K562 (cell line): Measurements from ENCODE around the gene WT1. TPM values are rescaled to one million over a fixed set of nuclear protein-coding genes. Genes with fewer than 3 reads are reported as not detected.

Experiments
- ATAC-seq: fragments of 200-7000 bp; cut with Tn5 transposase; 3 replicates; pipeline ENCODE4 v1.9.1; 2020; ENCODE audit warnings: moderate library complexity
- BruUV-seq: library from RNA; stranded (reverse); fragments of 400-500 nt; replicated peaks from 2 replicates; lab custom pipeline; 2021; lab: Mats Ljungman, UMichigan
- CTCF ChIA-PET: fragments of 300-600 bp; formaldehyde crosslinking; extraction: SDS; loops from one replicate; lab custom pipeline; 2021; ENCODE audit warnings: low intra/inter-chr PET ratio; lab: Yijun Ruan, JAX
- POLR2A ChIA-PET: fragments of 300-600, 350-650 bp; sonication (Branson Sonifier 250); formaldehyde crosslinking; extraction: SDS; loops from one replicate; lab custom pipeline; 2021; ENCODE audit warnings: antibody characterized with exemption, inconsistent platforms; lab: Yijun Ruan, JAX
- DNase-seq, 4 experiments: peaks; one replicate each; pipeline versions ENCODE4 v3.0.0 to v3.0.0-alpha.2; 2011 to 2018; ENCODE audit warnings: low spot score in 3 of 4, mixed read lengths in 3 of 4; ENCODE audit errors: extremely low read depth in 1 of 4
- FAIRE-seq: peaks from 2 replicates; lab custom pipeline; 2011; peaks lifted over from hg19 to GRCh38; lab: Jason Lieb, UNC
- H2AFZ ChIP-seq: 2 replicates; pipeline ENCODE4 v1.6.0; 2011; ENCODE audit warnings: low read depth, low read length, control low read depth, inconsistent platforms
- H3K27ac ChIP-seq: fragments of 200-600 bp; 3 replicates; pipeline ENCODE4 v1.8.0; 2011; ENCODE audit warnings: low read depth, mild to moderate bottlenecking, control low read depth, inconsistent platforms, low read length, moderate library complexity, mixed read lengths; ENCODE audit errors: extremely low read depth
- H3K27me3 ChIP-seq, 2 experiments: fragments of 300-600 bp in 1 of 2; 2 replicates in 1 of 2; 3 replicates in 1 of 2; pipeline versions ENCODE4 v1.6.0 to v1.8.0; 2011; ENCODE audit warnings: inconsistent platforms in 2 of 2, low read length in 2 of 2, mild to moderate bottlenecking in 1 of 2, mixed read lengths in 1 of 2, moderate library complexity in 1 of 2; ENCODE audit not compliant: control insufficient read depth in 2 of 2, insufficient read depth in 2 of 2
- H3K36me3 ChIP-seq: fragments of 300-600 bp; 3 replicates; pipeline ENCODE4 v1.8.0; 2011; ENCODE audit warnings: mild to moderate bottlenecking, low read length, inconsistent platforms; ENCODE audit not compliant: control insufficient read depth, insufficient read depth
- H3K4me1 ChIP-seq, 2 experiments: fragments of 200-600 bp in 1 of 2; replicated peaks in 1 of 2; 2 replicates in 1 of 2; 3 replicates in 1 of 2; pipeline versions ENCODE4 v1.5.1 to v1.8.0; 2011; ENCODE audit warnings: inconsistent platforms in 2 of 2, low read length in 2 of 2, mild to moderate bottlenecking in 1 of 2, mixed read lengths in 1 of 2, moderate library complexity in 1 of 2; ENCODE audit not compliant: control insufficient read depth in 2 of 2, insufficient read depth in 2 of 2
- H3K4me2 ChIP-seq: 2 replicates; pipeline ENCODE4 v1.6.1; 2011; ENCODE audit warnings: low read length, control low read depth, inconsistent platforms, mixed read lengths; ENCODE audit not compliant: insufficient read depth
- H3K4me3 ChIP-seq: fragments of 200-600 bp; sonication (generic), shearing (Covaris generic); 2 replicates; pipeline ENCODE4 v1.5.1; 2016; ENCODE audit warnings: control low read depth, inconsistent platforms
- H3K79me2 ChIP-seq: fragments of 200-600 bp; 3 replicates; pipeline ENCODE4 v1.8.0; 2011; ENCODE audit warnings: low read length, inconsistent platforms; ENCODE audit not compliant: control insufficient read depth, insufficient read depth
- H3K9ac ChIP-seq, 2 experiments: 2 replicates each; pipeline versions ENCODE4 v1.6.0 to v1.6.1; 2011; ENCODE audit warnings: low read depth in 2 of 2, low read length in 2 of 2, control low read depth in 1 of 2, inconsistent platforms in 1 of 2, mild to moderate bottlenecking in 1 of 2, mixed read lengths in 1 of 2; ENCODE audit not compliant: insufficient read depth in 1 of 2
- H3K9me1 ChIP-seq: one replicate; pipeline ENCODE4 v1.6.0; 2011; ENCODE audit warnings: inconsistent platforms, mild to moderate bottlenecking, low read length, moderate library complexity; ENCODE audit not compliant: control insufficient read depth, insufficient read depth
- H3K9me3 ChIP-seq: replicated peaks from 2 replicates; pipeline ENCODE4 v1.5.1; 2011; ENCODE audit warnings: low read depth, low read length, inconsistent platforms; ENCODE audit not compliant: control insufficient read depth, insufficient read depth
- H4K20me1 ChIP-seq: replicated peaks from 2 replicates; pipeline ENCODE4 v1.6.1; 2011; ENCODE audit warnings: low read length, inconsistent platforms, mixed read lengths; ENCODE audit not compliant: control insufficient read depth, insufficient read depth
- BRF1 ChIP-seq: IDR thresholded peaks from 3 replicates; pipeline ENCODE4 v1.6.1; 2011; ENCODE audit warnings: borderline replicate concordance, mild to moderate bottlenecking; ENCODE audit not compliant: insufficient read length; ENCODE audit errors: extremely low read depth
- CHD1 ChIP-seq: fragments of 200-600 bp; sonication (generic); IDR thresholded peaks from one replicate; pipeline ENCODE4 v1.6.1; 2012; ENCODE audit warnings: mild to moderate bottlenecking, moderate library complexity, low read length, inconsistent platforms
- CSDE1 ChIP-seq, 2 experiments: fragments of 450-650 bp; IDR thresholded peaks; 2 replicates each; pipeline ENCODE4 v1.6.1; 2016; ENCODE audit warnings: mild to moderate bottlenecking in 1 of 2
- DACH1 ChIP-seq: fragments of 450-650 bp; IDR thresholded peaks from 2 replicates; pipeline ENCODE4 v1.6.1; 2018; ENCODE audit not compliant: partially characterized antibody
- EHMT2 ChIP-seq: fragments of 450-650 bp; IDR thresholded peaks from 2 replicates; pipeline ENCODE4 v1.6.1; 2018; ENCODE audit warnings: antibody characterized with exemption
- FOXP1 ChIP-seq: sonication (generic); formaldehyde crosslinking; IDR thresholded peaks from 2 replicates; pipeline ENCODE4 v1.8.0; 2022; ENCODE audit warnings: mild to moderate bottlenecking, missing genetic modification reagents
- HMBOX1 ChIP-seq: sonication (generic); IDR thresholded peaks from 2 replicates; pipeline ENCODE4 v1.6.1; 2016
- HSF4 ChIP-seq: fragments of 250-450 bp; sonication (Bioruptor Pico); IDR thresholded peaks from 2 replicates; pipeline ENCODE4 v2.1.2; 2022; ENCODE audit warnings: mild to moderate bottlenecking, moderate library complexity, borderline replicate concordance
- KAT2B ChIP-seq: IDR thresholded peaks from one replicate; pipeline ENCODE4 v1.6.1; 2012; ENCODE audit warnings: low read depth, mild to moderate bottlenecking, control low read depth, inconsistent platforms, low read length, moderate library complexity
- KDM2B ChIP-seq: fragments of 250-450 bp; sonication (Bioruptor Pico); IDR thresholded peaks from 2 replicates; pipeline ENCODE4 v1.8.0; 2021; ENCODE audit warnings: mild to moderate bottlenecking, moderate library complexity
- KDM5B ChIP-seq: fragments of 200-600 bp; sonication (generic); IDR thresholded peaks from 2 replicates; pipeline ENCODE4 v1.6.1; 2012; ENCODE audit warnings: low read depth, mild to moderate bottlenecking, moderate library complexity, low read length, control low read depth, inconsistent platforms; ENCODE audit not compliant: insufficient replicate concordance
- MIER1 ChIP-seq: fragments of 450-650 bp; IDR thresholded peaks from 2 replicates; pipeline ENCODE4 v1.6.1; 2016; ENCODE audit warnings: antibody characterized with exemption, mild to moderate bottlenecking, low read depth
- NFE2L1 ChIP-seq: fragments of 450-650 bp; IDR thresholded peaks from 2 replicates; pipeline ENCODE4 v1.6.1; 2016; ENCODE audit warnings: missing genetic modification characterization, low read depth, mild to moderate bottlenecking, missing compliant biosample characterization, moderate library complexity, borderline replicate concordance
- RBM25 ChIP-seq: fragments of 200-400 bp; formaldehyde crosslinking; IDR thresholded peaks from 2 replicates; pipeline ENCODE4 v1.6.1; 2018; ENCODE audit warnings: low read length, low read depth, moderate library complexity; ENCODE audit not compliant: severe bottlenecking
- SMARCA4 ChIP-seq: fragments of 450-650 bp; IDR thresholded peaks from 2 replicates; pipeline ENCODE4 v1.6.1; 2016
- ZNF197 ChIP-seq: fragments of 200-800 bp; sonication (Bioruptor generic); IDR thresholded peaks from 2 replicates; pipeline ENCODE4 v1.6.1; 2016; ENCODE audit warnings: low read depth, missing genetic modification characterization, missing compliant biosample characterization
- WGBS: fragments of 100-300 bp; shearing (Covaris generic); methylation state at CpG from one replicate; pipeline ENCODE4 v1.1.6; 2016; ENCODE audit warnings: low coverage, mixed read lengths; ENCODE audit not compliant: insufficient coverage; ENCODE audit errors: missing lambda C conversion rate; 5-methylcytosine and 5-hydroxymethylcytosine counted together
- in situ Hi-C: fragments of 300-500 bp; cut with MboI; formaldehyde crosslinking; loops from 4 replicates; pipeline ENCODE4 v1.15.0; 2018; ENCODE audit warnings: inconsistent platforms, mixed read lengths
- intact Hi-C: fragments of 100-400 bp; cut with micrococcal nuclease; formaldehyde crosslinking; loops from 2 replicates; pipeline ENCODE4 v1.14.2; 2022
- polyA plus RNA-seq, 8 experiments: library from polyadenylated mRNA; depleted of rRNA in 4 of 8; stranded (reverse) in 5 of 8; unstranded in 3 of 8; fragments of >200 nt; fragmentation: Nextera tagmentation in 2 of 8; fragmentation: Illumina TruSeq in 1 of 8; extraction: Ambion mirVana in 2 of 8; extraction: Trizol in 1 of 8; gene quantifications; 2 replicates each; pipeline versions ENCODE4 v1.2.1 to v1.2.3, GENCODE V29; 2011 to 2014; ENCODE audit warnings: inconsistent platforms in 1 of 8, missing spikeins in 1 of 8
- total RNA-seq, 7 experiments: library from RNA; depleted of rRNA in 6 of 7; stranded (reverse); fragments of >200 nt in 6 of 7; fragmentation: Illumina TruSeq in 2 of 7; extraction: Trizol in 2 of 7; gene quantifications; 2 replicates each; pipeline versions ENCODE4 v1.2.1 to v1.2.3, GENCODE V29; 2011 to 2021; ENCODE audit warnings: low replicate concordance in 1 of 7
- TF ChIP-seq, protein P1 (sequence below), 2 experiments: IDR thresholded peaks; 2 replicates each; pipeline ENCODE4 v1.6.1; 2012; ENCODE audit warnings: improper control_type of control experiment in 2 of 2, low read depth in 2 of 2, low read length in 2 of 2, borderline replicate concordance in 1 of 2

Gene WT1
- total and polyA plus RNA-seq, 9 of the 15 experiments (the other 6 are each of a cell fraction or from before 2014, with no cell fraction given) = 7.1 to 33.8 (median 19.4) TPM

- POLR2A ChIA-PET = interaction anchor here (0.7 to 2.2 kb wide), 9 partner anchors 8 to 97 kb away, joined by 3 to 15 read pairs (median 4); no protein-coding TSS in a partner anchor
- WGBS = under 1% methylated on average over 25 of the region's 25 CpGs
- TF ChIP-seq ZNF197 (CRISPR knock-in tag) (peak; percentile 18; the same call in 1 of the 2 replicates), DACH1 (no peak), HSF4 (no peak), EHMT2 (no peak), KAT2B (no peak), SMARCA4 (no peak), NFE2L1 (tag) (no peak), RBM25 (no peak), CSDE1 (IDR thresholded peaks at IDR 0.05) (no peak), KDM2B (CRISPR knock-in tag) (0 out of 2 replicates have a peak, but pooled peaks have one; percentile 12), CHD1 (no peak), BRF1 (no peak), MIER1 (no peak), FOXP1 (CRISPR knock-in tag) (no peak), HMBOX1 (0 out of 2 replicates have a peak, but pooled peaks have one; percentile 11), KDM5B (no peak)
- TF ChIP-seq, protein P1, sequence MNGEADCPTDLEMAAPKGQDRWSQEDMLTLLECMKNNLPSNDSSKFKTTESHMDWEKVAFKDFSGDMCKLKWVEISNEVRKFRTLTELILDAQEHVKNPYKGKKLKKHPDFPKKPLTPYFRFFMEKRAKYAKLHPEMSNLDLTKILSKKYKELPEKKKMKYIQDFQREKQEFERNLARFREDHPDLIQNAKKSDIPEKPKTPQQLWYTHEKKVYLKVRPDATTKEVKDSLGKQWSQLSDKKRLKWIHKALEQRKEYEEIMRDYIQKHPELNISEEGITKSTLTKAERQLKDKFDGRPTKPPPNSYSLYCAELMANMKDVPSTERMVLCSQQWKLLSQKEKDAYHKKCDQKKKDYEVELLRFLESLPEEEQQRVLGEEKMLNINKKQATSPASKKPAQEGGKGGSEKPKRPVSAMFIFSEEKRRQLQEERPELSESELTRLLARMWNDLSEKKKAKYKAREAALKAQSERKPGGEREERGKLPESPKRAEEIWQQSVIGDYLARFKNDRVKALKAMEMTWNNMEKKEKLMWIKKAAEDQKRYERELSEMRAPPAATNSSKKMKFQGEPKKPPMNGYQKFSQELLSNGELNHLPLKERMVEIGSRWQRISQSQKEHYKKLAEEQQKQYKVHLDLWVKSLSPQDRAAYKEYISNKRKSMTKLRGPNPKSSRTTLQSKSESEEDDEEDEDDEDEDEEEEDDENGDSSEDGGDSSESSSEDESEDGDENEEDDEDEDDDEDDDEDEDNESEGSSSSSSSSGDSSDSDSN (IDR thresholded peaks at IDR 0.05; ENCODE audit: borderline replicate concordance in 1 of 2, low read depth in 2 of 2, low read length in 2 of 2) = peak in 1 of 2 experiments; percentile 35; a peak in 1 of 4 replicates
Observed at GRCh38 chr11:32433914-32434355, 1.4 kb downstream of the WT1 start.

More at GRCh38 chr11:32433914-32434355, 1.4 kb downstream of the WT1 start:
- H3K9me3 ChIP-seq = peaks cover 9% of the 10 kb centered on the region; the same call in 1 of the 2 replicates
- H3K9ac ChIP-seq = peak overlapping the region; percentile 87 to 93
- DNase-seq = no peak
- no peak for FAIRE-seq
- ATAC-seq = peak; percentile 53
- H4K20me1 ChIP-seq = no peaks in the 10 kb centered on the region
- intact Hi-C loops (loop anchor here (1.0 to 5.0 kb wide), 3 partner anchors 13 to 358 kb away; partner anchors contain the start of genes CCDC73 and EIF3M), in situ Hi-C loops (no loop called here)
- peaks cover 40% of the 10 kb centered on the region; the same call in 2 of the 3 replicates for H3K36me3 ChIP-seq
- H3K79me2 ChIP-seq = peaks cover 74% of the 10 kb centered on the region
- peak overlapping the region; percentile 92 for H3K27ac ChIP-seq
- CTCF ChIA-PET = interaction anchor here (1.1 kb wide), 1 partner anchor 359 kb away, joined by 4 read pairs; no protein-coding TSS in a partner anchor
- H3K9me1 ChIP-seq = no peaks in the 10 kb centered on the region
- peaks cover 14 to 50% of the 10 kb centered on the region in 2 experiments; a peak in 4 of 5 replicates for H3K4me1 ChIP-seq
- peak overlapping the region; percentile 85 for H2AFZ ChIP-seq
- no peaks in the 10 kb centered on the region for H3K27me3 ChIP-seq
- H3K4me3 ChIP-seq = peak overlapping the region; percentile 76
- BruUV-seq = TSS peak; percentile 61
- H3K4me2 ChIP-seq = peak overlapping the region; percentile 99
